NCI-H526 (cell line): ENCODE results near the gene OPCML.

Experiments
- DNase-seq, 2 experiments: peaks; one replicate each; lab custom pipeline; 2025; lab: John Stamatoyannopoulos, UW

The OPCML gene

DNA sequence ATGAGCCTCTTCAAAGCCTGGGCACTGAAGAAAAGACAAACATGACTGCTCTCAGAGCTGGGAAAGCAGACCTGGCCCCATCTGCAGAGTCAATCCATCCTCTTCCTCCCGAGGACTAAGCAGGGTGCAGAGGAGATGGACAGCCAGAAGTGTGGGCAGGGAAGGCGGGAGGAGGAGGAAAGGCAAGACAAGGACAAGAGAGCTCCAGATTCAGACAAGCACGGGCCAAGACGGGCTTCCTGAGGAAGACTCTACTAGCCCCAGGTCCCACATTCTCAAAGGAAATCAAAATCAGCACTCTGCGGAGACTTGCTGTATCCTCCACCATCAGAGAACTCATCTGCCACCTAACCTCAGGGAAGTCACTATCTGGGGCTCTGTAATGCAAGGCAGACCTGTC is 28.5 kb downstream of the OPCML start:
- no peak for DNase-seq

DNA sequence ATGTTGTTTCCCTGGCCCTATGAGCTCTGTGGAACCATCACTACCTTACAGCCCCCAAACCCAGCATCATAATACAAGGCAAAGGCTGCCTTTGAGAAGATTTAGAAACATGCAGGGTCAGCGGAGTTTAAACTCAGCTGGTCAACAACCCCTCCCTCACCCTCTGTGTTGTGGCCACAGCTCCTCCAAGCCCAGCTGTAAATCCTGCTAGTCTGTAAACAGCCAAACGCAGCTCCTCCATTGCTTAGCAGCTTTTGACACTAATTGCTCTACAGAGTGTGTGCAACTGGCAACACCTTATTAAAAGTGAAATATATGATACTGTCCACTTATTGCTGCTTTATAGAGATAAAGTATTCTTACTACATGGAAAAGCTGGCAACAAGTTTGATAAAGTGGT is 29.1 kb downstream of the OPCML start:
- no peak for DNase-seq

DNA sequence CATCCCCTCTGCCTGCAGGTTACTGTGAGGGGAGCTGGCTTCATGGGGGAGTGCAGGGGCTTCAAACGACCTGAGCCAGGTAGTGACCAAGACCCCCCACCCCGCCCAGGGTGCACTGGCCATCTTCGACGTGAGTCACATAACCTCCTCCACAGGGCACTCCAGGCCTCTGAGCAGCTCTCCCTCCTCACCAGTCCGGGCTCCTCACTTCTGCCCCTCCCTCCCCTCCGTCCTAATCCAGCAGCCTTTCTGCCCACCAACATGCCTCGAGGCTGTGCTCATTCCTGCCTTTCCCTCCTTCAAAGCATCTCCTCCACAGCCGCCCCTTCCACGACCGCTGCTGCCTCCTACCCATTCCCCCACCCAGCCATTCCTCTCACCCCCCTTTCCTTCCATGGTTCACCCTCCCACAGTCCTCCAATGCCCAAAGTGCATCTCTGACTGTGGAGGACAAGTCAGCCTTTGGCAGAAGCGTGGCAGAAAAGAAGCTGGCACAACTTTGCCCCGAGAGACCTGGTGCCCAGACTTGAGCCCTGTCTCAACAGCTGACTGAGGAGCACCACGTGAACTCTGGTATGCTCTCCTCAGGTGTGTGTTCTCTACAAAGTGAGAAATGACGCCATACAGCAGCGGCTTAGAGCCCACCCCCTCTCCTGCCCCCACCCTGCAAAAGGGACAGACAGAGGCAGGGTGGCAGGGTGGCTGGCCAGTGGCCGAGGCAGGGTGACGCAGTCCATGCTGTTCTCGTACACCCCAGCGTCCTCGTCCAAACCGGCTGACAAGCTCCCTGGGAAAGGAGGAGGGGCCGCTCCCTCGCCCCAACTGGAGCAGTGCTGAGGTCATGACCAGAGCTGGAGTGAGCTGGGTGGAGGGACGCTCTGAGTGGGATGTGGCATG is 30.4 kb downstream of the OPCML start:
- no peak for DNase-seq

DNA sequence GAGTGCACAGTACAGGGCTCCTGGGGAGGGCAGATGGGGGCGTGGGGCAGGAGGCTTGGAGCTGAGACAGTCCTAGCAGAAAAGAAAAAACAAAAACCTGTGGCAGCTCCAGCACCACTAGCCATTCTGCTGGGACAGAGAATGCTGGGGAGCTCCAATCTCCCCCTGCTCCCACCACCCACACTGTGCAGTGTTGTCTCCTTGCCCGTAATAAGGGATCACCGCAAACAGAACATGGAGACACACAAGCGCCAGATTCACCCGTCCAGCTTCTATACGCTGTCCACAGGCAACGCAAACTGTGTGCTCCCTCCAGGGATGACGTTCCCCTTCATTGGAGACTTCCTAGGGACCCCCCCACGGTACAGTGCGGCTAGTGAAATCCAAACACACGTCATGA is 31.4 kb downstream of the OPCML start:
- no peak for DNase-seq

DNA sequence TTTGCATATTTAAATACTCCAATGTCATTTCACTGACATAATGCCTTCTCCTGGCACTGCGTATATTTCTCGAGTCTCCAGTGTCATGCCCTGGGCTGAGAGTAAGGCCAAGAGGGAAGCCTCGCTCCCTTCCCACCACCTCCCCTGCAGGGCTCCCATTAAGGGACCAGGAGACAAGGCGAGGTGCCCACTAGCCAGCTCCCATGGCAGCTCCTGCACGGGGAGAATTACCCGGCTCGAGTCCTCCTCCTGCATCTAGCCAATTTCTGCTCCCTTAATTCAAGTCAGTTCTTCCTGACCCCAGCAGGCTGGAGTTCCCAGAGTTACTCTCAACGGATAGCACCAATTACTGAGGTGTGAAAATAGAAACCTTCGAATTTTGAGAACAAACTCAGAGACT is 31.9 kb downstream of the OPCML start:
- peak in 1 of 2 experiments; percentile 92 for DNase-seq

DNA sequence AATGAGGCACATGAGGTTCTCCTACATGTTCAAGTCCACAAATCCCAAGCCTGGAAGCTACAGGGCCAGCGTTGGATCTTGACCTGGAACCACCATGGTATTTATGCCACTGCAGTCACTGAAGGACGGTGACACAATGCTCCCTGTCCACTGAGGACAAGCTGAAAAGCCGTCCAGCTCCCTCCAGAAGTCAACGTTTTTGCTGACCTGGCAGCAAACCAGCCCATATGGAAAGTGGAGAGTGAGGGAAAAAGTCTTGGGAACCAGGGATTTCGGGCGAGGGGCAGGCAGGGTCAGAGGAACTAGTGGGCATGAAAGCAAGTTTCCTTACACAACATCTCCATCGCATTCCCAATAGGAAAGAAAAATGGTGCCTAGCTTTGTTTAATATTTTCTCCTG is 33.3 kb downstream of the OPCML start:
- DNase-seq: no peak

DNA sequence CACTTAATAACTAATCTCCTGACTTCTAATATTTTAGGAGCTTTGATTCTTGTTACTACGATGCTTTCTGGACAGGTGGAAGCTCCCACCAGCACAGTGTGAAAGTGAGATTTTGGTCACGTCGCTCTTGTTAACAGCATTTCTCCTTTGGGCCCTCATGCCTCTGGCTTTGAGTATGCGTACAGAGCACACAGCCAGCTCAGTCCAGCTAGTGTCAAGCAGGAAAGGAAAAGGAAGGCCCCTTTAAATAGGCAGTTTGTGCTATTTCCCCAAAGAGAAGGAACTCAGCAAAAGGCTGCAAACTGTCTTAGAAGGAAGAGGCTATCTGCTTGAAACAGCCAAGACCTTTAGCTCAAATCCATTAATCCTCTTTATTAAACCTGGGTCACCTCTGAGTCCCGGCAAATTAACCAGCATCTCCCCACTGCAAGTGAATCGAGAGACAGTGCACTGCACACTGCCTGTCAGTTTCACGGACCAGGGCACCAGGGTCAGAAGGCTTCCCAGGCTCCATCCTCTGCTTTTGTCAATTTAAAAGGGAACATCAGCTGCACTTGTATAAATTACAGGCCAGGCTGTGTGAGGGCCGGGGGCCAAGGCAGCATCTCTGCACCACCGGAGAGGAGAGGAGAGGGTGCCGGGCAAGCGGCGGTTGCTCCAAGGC is 34.7 kb downstream of the OPCML start:
- DNase-seq: no peak

DNA sequence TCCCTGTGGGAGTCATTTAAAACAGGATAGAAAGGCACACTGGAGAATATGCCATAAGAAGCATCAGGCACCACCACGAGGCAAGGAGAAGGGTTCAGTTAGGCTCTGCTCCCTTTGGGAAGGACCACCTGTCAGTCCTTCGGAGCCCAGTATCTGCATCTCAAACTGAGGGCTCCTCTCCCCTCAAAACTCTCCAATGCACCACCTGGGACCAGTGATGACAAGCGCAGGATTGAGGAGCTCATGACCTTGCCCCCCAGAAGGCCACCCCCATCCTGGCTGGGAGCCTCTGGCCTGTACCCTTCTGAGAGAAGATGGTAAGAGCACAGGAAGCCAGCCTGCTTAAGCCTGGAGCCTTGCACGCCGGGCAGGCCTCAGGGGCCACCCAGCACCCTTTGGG is 39.4 kb downstream of the OPCML start:
- DNase-seq: no peak

DNA sequence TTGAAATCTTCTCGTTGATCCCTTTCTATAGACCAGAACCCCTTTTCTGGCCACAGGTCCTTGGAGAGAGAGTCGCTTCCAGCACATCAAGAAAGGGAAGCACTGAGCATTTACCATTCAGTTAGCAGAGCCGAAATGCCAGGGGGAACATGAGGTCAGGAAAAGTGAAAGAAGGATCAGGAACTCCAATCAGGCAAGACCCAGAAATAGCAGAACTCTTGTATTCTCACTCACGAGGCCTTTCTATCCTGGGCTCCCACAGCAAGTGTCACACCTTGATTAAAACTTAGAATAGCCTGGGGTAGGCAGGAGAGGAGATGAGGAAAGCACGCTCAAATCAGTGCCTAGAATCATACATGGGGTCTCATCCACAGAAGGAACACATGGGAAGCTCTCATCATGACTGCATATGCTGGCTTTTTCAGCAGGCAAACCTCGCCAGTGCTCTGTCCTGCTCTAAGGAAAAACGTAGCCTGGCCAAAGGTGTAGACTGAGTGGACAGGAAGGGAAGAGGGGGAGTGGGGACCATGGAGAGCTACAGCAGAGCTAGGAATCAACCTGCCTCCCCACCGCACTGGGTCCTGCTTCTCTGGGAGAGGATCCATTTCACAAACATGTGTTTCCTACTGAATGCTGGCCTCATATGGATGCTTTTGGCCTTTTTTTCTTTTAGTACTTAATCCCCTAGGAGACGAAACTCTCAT is 40.5 kb downstream of the OPCML start:
- DNase-seq: no peak

DNA sequence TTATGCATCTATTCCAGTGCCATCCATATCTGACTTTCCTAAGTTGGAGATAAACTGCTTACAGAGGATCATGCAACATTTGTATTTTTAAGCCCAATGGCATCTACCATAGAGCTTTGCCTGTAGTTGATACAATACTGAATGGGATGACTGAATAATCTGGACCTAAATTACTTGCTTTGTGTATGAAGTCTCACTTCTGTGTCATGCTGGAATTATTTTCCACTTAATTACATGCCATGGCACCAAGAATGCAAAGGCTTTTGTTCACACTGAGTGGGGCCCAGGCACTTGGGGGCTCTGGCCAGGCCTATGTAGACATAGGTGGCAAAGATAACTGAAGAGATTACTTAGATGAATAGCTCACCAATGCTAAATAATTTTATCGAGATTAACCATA is 51.6 kb downstream of the OPCML start:
- DNase-seq: no peak

DNA sequence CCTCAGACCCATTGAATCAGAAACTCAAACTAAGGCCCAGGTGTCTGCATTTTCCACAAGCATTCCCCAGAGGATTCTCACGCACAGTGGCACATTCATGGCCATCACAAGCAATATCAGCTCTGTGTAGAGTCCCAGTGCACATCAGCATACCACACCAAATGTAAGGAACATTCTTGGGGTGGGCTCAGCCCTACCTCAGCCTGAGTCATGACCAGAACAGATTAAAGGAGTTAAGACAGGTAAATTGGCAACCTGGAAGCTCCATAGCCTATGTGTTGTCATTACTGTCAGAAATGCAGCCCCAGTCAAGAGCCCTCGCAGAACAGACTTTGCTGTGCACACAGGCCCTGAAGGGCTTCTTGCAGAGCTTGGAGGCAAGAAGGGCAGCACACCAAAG is 53.1 kb downstream of the OPCML start:
- DNase-seq: no peak

DNA sequence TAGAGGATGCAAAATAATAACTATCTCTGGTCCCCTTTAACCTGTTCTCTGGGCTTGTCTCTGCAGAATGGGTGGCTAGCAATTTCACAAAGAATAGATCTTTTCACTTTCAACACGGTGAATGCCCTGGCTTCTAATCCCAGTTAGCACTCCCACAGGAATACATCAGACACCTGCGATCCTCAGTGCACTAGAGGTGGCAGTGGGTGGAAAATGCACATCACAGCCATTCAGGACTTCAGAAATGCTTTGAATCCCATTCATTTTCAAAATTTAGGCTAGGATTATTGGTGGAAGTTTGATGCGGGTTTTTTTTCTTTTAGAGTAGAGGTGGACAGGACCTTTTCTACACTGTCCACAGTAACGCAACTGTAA is 55.1 kb downstream of the OPCML start:
- no peak for DNase-seq

DNA sequence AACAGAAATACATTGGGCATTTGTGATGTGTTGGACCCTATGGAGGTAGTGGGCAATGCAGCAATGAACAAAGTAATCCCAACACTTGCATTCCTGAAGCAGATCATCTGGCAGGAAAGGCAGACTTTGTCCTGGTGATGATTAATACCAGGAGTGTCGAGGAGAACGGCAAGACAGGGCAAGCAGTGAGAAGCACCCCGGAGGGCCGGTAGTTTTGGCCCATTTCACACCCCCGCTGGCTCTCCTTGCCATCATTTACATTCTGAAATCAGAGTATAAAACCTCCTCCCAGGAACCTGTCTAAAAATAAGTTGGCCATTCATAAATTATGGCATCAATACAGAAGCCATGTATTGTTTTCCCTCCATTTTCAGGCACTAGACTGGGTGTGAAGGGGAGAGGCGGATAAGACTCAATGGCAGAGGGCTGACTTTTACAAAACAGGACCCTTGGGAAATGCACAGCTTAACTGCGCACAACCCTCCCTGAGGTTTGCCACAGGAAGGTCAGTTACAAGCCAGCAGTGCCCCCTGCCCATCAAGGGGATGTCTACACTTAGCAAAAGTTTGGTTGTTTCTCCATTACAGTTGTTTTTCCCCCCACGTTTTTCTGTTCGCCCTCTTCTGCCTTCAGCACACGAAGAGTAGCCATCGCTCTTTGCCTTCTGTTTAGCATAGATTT is 55.6 kb downstream of the OPCML start:
- peak in 1 of 2 experiments; percentile 35 for DNase-seq

DNA sequence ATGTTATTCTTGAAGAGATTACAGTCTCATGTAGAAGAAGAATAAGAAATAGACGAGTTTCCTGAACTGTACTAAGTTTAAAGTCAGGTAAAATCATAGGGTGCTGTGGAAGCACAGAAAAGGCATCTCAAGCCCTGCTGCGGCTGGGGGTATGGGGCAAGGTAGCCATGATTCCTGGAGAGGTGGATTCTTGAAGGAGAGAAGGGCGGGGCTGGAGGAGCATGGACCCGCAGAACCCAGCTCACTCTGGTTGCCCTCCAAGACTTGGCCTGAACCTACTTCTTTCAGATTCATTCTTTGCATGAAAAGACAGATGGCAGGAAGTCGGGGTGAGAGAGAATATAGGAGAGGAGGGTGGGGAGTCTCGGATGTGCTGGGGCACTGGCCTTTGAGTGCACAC is 57.8 kb downstream of the OPCML start:
- DNase-seq: no peak

DNA sequence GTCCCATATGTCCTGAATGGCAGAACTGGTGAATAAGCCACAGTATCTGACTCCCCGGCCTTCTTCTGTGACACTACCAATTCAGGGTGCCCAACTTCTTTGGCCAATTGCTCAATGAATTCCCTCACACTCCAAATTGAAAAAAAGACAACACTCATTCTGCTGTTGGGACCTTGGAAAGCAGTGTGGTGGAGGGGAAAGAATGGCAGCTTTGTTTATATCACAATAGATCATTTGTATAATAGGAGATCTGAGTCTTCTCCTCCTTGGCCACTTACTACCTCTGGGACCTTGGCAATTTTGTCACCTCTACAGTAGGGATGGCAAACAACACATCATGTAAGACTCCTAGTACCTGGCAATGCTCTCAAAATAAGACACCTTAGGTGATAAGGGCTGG is 64.6 kb downstream of the OPCML start:
- DNase-seq: peak in 1 of 2 experiments; percentile 17

DNA sequence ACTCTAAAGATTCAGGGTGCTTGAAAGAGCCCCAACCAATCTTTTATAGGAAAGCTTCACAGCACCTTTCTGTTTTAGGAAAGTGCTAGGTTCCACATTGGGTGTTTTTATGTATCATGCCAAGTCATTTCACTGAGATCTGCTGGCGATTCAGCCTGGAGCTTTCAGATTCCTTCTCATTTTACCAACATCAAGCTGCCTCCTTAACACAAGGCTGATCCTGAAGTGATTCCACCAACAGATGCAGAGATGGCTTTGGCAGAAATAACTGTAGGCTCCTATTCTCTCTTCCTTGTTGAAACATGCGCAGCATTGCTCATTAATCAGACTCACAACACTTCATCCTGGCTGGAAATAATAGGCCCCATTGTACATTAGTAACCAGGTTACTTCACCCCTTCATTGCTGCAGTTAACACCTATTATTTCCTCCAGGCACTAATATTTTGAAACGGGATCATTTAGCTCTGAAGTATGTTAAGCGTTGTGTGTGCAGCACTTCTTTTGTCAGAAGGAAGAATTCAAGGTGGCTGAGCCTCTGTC is 89.0 kb downstream of the OPCML start:
- DNase-seq: peak in 1 of 2 experiments; percentile 31

DNA sequence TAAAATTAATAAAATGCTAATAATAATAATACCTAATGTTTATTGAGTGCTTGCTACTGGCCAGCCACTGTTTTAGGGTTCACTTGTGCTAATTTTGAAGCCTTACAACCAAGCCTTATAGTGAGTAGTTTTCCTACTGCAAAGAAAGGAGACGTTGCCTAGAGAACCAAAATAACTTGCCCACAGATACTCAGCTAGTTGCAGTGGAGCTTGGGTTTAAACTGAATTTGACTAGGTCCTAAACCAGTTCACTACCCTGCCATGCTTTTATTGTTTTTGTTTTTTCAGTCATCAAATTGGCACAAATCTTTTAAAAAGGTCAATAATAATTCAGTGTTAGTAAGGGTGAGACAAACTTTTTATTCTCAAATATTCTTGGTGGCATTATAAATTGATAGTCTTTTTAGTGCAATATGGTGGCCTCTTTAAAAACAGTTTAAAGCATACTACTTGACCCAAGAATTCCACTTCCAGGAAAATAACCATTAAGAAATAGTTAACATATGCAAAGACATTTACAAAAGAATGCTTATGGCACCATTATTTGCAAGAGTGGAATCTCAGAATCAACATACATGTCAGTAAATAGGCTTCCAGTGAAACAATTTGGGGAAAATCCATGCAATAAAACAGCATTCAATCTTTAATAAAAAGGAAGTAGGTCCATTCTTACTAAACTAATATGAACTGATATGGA is 90.2 kb downstream of the OPCML start:
- DNase-seq: no peak

DNA sequence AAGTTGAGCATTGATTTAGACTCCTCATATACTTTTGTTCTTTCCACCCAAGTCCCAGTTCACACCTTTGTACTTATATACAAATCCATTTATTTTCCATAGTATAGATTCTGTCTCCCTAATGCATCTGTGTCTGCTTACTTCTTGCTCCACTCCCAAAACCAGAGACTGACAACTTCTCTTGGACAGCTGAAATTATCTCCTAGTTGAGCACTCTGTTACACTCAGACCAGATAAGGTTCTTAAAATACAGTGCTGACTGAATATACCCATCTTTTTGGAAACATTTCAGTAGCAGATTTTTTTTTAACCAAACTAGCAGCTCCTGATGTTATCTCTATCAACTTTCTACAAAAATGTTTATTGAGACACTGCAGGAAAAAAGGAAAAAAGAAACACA is 106.3 kb downstream of the OPCML start:
- no peak for DNase-seq

DNA sequence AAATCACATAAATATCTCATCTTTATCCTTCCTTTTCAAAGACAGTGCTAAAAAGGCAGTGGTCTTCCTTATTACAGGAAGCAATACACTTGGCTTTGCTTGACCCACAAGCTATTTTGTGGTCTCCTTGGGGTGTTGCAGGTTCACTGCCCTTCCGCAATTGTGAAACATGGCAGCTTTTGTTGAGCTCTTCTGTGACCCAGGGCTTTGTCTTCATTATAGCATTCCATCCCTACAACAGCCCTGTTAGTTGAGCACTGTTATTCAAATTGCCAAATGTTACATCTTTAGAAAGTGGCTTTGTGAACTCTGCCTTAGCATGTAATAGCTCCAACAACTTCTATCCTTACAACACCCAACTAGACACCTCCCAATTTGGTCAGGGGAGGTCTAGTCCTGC is 107.1 kb downstream of the OPCML start:
- no peak for DNase-seq

DNA sequence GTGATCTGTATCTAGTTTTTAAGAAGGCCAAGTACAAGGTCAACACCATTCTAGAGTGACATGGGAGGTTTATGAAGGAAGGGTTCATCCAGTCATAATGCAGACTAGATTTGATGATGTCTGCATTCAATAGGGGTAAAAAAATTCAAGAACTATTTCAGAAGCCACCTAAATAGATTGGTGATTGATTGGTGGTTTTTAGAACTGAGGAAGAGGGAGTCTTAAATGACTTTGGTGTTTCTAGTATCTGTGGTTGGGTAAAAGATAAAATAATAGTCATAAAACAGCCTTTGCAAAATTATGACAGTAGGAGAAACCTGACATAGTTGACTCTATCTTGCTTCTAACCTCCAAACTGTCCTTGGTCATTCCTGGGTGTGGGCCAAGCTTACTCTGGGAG is 114.1 kb downstream of the OPCML start:
- DNase-seq: no peak

DNA sequence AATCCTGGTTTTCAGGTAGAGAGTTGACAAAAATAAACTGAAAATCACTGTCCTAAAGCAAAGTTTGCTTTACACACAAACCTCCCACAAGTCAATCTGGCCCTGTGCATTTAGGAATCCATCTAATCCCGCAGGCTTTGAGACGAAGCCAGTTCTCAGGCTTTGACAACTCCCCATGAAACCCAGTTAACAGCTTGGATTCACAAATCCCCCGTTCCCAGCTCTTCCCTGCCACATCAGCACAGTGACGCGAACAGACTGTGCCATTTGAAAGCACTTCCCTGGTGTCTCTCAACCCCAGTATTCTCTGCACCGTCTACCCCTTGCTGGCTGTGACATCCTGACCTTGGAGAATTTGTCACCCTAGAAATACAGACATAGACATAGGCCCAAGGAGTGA is 117.8 kb downstream of the OPCML start:
- no peak for DNase-seq

DNA sequence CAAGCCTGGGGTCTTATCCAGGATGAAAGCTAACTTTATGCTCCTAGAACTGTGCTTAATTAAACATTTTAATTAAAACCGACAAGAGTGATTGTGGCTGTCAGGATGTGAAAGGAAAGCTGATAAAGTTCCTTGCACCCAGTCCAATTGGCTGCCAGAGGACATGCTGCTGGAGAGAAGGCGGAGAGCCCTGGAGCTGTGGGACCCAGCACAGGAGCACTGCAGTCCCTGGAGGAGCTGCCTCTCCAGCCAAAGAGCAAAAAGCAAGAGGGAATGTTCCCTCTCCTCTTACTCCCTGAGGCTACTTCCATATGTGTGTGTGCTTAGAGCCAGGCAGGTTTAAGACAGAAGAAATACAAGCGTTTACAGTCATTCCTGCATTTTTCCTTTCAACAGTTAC is 118.6 kb downstream of the OPCML start:
- no peak for DNase-seq
